Muscle of leg (tissue), 11 donors: ENCODE measurements around the gene CCDC142. TPM values are rescaled to one million over a fixed set of nuclear protein-coding genes. Genes with fewer than 3 reads are reported as not detected.
"Not testable (repeated sequence)": the region's sequence is repeated elsewhere in the genome, so short reads cannot be mapped to it uniquely, and the experiment has no call there.

Experiments
- DNase-seq: peaks from one replicate; pipeline ENCODE4 v3.0.0; 2013
- H3K27ac ChIP-seq: one replicate; pipeline ENCODE4 v1.5.1; 2013; ENCODE audit warnings: mild to moderate bottlenecking, low read length, control low read depth
- H3K27me3 ChIP-seq: one replicate; pipeline ENCODE4 v1.6.1; 2013; ENCODE audit warnings: low read length; ENCODE audit not compliant: control insufficient read depth, insufficient read depth
- H3K36me3 ChIP-seq: one replicate; pipeline ENCODE4 v1.6.1; 2013; ENCODE audit warnings: low read length; ENCODE audit not compliant: control insufficient read depth, insufficient read depth
- H3K4me1 ChIP-seq: one replicate; pipeline ENCODE4 v1.6.1; 2013; ENCODE audit warnings: low read length; ENCODE audit not compliant: control insufficient read depth, insufficient read depth
- H3K4me3 ChIP-seq: one replicate; pipeline ENCODE4 v1.5.1; 2013; ENCODE audit warnings: low read length, control low read depth
- H3K9me3 ChIP-seq: replicated peaks from 2 replicates; pipeline ENCODE4 v1.6.1; 2013; ENCODE audit warnings: low read depth, low read length; ENCODE audit not compliant: control insufficient read depth
- WGBS: methylation state at CpG from one replicate; pipeline ENCODE4 v1.1.5; 2013; ENCODE audit warnings: missing lambda C conversion rate; ENCODE audit not compliant: insufficient coverage; 5-methylcytosine and 5-hydroxymethylcytosine counted together
- polyA plus RNA-seq, 8 donors: library from polyadenylated mRNA; unstranded; fragments of 120-200 nt; gene quantifications; one replicate each; pipeline versions ENCODE4 v1.2.1 to v1.2.3, GENCODE V29; 2013; ENCODE audit warnings: inconsistent platforms in 1 of 8, low replicate concordance in 1 of 8; ENCODE audit not compliant: insufficient read length in 8 of 8, insufficient read depth in 1 of 8
- total RNA-seq: library from RNA; stranded (reverse); fragments of 120-200 nt; gene quantifications from one replicate; pipeline ENCODE4 v1.2.4, GENCODE V29; 2013

CCDC142 gene
- total and polyA plus RNA-seq, 9 donors, result 7.0 to 12.3 (median 8.4) TPM

DNA sequence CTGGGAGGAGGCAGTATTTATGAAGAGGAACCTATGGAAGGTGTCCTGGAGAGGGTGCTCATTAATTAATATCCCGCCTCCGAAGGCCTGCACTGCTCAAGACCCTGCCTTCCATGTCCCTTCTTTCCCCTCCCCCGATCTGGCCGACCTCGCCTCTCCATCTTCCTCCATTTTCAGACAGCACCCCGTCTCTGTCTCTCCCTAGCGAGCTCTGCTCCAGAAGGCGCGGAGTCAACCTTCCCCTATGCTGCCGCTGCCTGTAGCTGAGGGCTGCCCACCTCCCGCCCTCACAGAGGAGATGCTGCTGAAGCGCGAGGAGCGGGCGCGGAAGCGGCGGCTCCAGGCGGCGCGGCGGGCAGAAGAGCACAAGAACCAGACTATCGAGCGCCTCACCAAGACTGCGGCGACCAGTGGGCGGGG is 25.7 kb downstream of the CCDC142 start:
- Histone ChIP-seq H3K4me1 (peaks cover 29% of the 10 kb centered on the region), H3K27me3 (no peaks in the 10 kb centered on the region), H3K4me3 (peak overlapping the region; percentile 83), H3K9me3 (no peaks in the 10 kb centered on the region), H3K27ac (peak overlapping the region; percentile 100), H3K36me3 (peaks cover 16% of the 10 kb centered on the region)
- no peak for DNase-seq
- WGBS, result under 1% methylated on average over 25 of the region's 27 CpGs

DNA sequence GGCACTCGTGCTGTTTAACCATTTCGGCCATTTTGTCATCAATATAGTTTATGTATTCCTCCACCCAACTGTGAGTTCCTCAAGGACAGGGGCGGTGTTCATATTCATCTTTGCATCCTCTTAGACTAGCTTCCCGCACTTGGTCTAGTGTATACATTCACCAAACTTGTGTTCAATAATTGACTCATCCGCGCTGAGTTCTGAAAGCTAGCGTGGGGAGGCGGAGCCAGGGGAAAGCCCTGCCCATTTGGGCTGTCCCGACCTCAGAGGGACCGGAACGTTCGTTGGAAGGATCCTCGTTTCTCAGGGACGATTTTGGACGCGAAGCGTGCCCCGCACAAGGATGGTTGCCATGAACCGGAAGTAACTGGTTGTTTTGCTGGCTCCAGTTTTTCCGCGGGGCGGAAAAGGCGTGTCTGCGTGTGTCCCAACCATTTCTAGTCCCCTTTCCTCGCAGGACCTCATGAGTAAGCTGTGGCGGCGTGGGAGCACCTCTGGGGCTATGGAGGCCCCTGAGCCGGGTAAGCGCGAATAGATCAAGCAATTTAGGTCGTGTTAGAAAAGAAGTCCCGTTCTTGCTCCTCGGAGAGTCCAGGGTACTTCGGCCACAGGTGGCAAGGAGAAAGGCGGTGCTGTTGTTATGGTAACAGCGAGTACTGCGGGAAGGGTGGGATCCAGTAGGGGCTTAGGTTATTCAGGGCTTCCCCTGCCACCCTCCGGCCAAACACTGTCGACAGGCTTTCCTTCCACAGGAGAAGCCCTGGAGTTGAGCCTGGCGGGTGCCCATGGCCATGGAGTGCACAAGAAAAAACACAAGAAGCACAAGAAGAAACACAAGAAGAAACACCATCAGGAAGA is 27.9 kb downstream of the CCDC142 start, which contains the start of gene INO80B:
Gene INO80B, plus strand, starts transcription at position 434 of the 858 bp plus-strand sequence. Its CDS starts 30 bp downstream, at position 464.
- WGBS, result under 1% methylated on average over 32 of the region's 40 CpGs

GRCh38 chr2:74450570-74451190 is 32.1 kb downstream of the CCDC142 start:
- no CpG with 5 or more reads among the region's 3 CpGs for WGBS
- DNase-seq, result no peak
- no peak overlapping the region for H3K4me3 ChIP-seq

More for the DNA sequence above, 27.9 kb downstream of the CCDC142 start, which contains the start of gene INO80B:
- peak within 1 kb of the TSS; percentile 84 for H3K4me3 ChIP-seq
- no peaks in the 10 kb centered on the region for H3K9me3 ChIP-seq
- DNase-seq, result peak; percentile 99
- peaks cover 29% of the 10 kb centered on the region for H3K4me1 ChIP-seq
- H3K27me3 ChIP-seq, result no peaks in the 10 kb centered on the region
- peak within 1 kb of the TSS; percentile 62 for H3K27ac ChIP-seq
- H3K36me3 ChIP-seq, result no peaks in the 10 kb centered on the region

GRCh38 chr2:74448771-74449170 is 34.0 kb downstream of the CCDC142 start:
- Histone ChIP-seq H3K9me3 (no peaks in the 10 kb centered on the region), H3K4me1 (peaks cover 6% of the 10 kb centered on the region), H3K27ac (no peak overlapping the region), H3K36me3 (no peaks in the 10 kb centered on the region), H3K4me3 (no peak overlapping the region), H3K27me3 (peaks cover 2% of the 10 kb centered on the region)
- no peak for DNase-seq
- 100% methylated on average over 1 of the region's 2 CpGs for WGBS

More at GRCh38 chr2:74450570-74451190, 32.1 kb downstream of the CCDC142 start:
- no peaks in the 10 kb centered on the region for H3K9me3 ChIP-seq
- peaks cover 2% of the 10 kb centered on the region for H3K27me3 ChIP-seq
- H3K36me3 ChIP-seq, result no peaks in the 10 kb centered on the region
- H3K4me1 ChIP-seq, result peaks cover 7% of the 10 kb centered on the region
- H3K27ac ChIP-seq, result no peak overlapping the region

GRCh38 chr2:74447230-74447999 is 35.4 kb downstream of the CCDC142 start:
- no peak for DNase-seq
- H3K4me1 ChIP-seq, result peaks cover 6% of the 10 kb centered on the region
- H3K36me3 ChIP-seq, result no peaks in the 10 kb centered on the region
- no peak overlapping the region for H3K27ac ChIP-seq
- H3K9me3 ChIP-seq, result no peaks in the 10 kb centered on the region
- H3K27me3 ChIP-seq, result peaks cover 2% of the 10 kb centered on the region
- no CpG with 5 or more reads among the region's 5 CpGs for WGBS
- no peak overlapping the region for H3K4me3 ChIP-seq

- no peak overlapping the region for H3K27ac ChIP-seq
- no peak for DNase-seq
- no peak overlapping the region for H3K4me3 ChIP-seq
- no peaks in the 10 kb centered on the region for H3K36me3 ChIP-seq
- WGBS, result 0% methylated on average over 1 of the region's 5 CpGs
- H3K9me3 ChIP-seq, result no peaks in the 10 kb centered on the region
- H3K4me1 ChIP-seq, result peaks cover 30% of the 10 kb centered on the region
- H3K27me3 ChIP-seq, result peaks cover 4% of the 10 kb centered on the region
Measured at GRCh38 chr2:74444498-74445318, 38.1 kb downstream of the CCDC142 start.

GRCh38 chr2:74442483-74443297 is 40.1 kb downstream of the CCDC142 start:
- DNase-seq, H3K9me3 ChIP-seq, H3K36me3 ChIP-seq, H3K27me3 ChIP-seq: not testable (repeated sequence)
- WGBS, result 77% methylated on average over 4 of the region's 16 CpGs
- peak overlapping the region; percentile 65 for H3K4me3 ChIP-seq
- H3K4me1 ChIP-seq, result peaks cover 49% of the 10 kb centered on the region
- H3K27ac ChIP-seq, result peak overlapping the region; percentile 35

- Histone ChIP-seq H3K4me1 (peaks cover 55% of the 10 kb centered on the region), H3K27me3 (peaks cover 2% of the 10 kb centered on the region), H3K27ac (peak within 1 kb of the TSS; percentile 99), H3K4me3 (peak within 1 kb of the TSS; percentile 65), H3K36me3 (peaks cover 5% of the 10 kb centered on the region), H3K9me3 (no peaks in the 10 kb centered on the region)
- WGBS, result 5% methylated on average over 74 of the region's 75 CpGs
- DNase-seq, result peak; percentile 61
Measured at GRCh38 chr2:74441690-74442482, 40.9 kb downstream of the CCDC142 start, which contains the start of gene RTKN. Gene RTKN (minus strand): TSS chr2:74441937. CDS start chr2:74441816, 121 bp downstream.
